ENCODE measurements around the gene YES1.
"Not testable (repeated sequence)": the region's sequence is repeated elsewhere in the genome, so short reads cannot be mapped to it uniquely, and the experiment has no call there.

The YES1 gene

GRCh38 chr18:766550-766860, 45.5 kb downstream of the YES1 start:
- H3K27me3 ChIP-seq (ENCODE audit: insufficient read depth, low read length) = no peaks in the 10 kb centered on the region
- H3K4me1 ChIP-seq (ENCODE audit: insufficient read depth, low read length, severe bottlenecking) = no peaks in the 10 kb centered on the region
- no peaks in the 10 kb centered on the region for H3K79me2 ChIP-seq (ENCODE audit: insufficient read depth, low read length)
- no peaks in the 10 kb centered on the region for H3K9me2 ChIP-seq (ENCODE audit: low read depth, low read length)
- no peaks in the 10 kb centered on the region for H3F3A ChIP-seq (ENCODE audit: insufficient read depth, low read length)
- H2AFZ ChIP-seq (ENCODE audit: low read length) = no peak overlapping the region
- no peak overlapping the region for H3K4me2 ChIP-seq (ENCODE audit: low read length)
- H4K20me1 ChIP-seq (ENCODE audit: insufficient read depth, low read length) = no peaks in the 10 kb centered on the region
- H3K27ac ChIP-seq (ENCODE audit: low read depth, low read length, poor library complexity, severe bottlenecking) = no peak overlapping the region
- no peaks in the 10 kb centered on the region for H3K9me3 ChIP-seq (ENCODE audit: low read length)
- H3K4me3 ChIP-seq (ENCODE audit: low read depth, low read length, poor library complexity, severe bottlenecking) = no peak overlapping the region
- H3K9ac ChIP-seq (ENCODE audit: low read length) = no peak overlapping the region
- TF ChIP-seq EZH2 (IDR thresholded peaks at IDR 0.05; ENCODE audit: borderline replicate concordance, low read length) (no peak), CTCF (IDR thresholded peaks at IDR 0.05; ENCODE audit: low read length) (no peak)
- no peaks in the 10 kb centered on the region for H3K36me3 ChIP-seq (ENCODE audit: insufficient read depth, low read length)

GRCh38 chr18:765764-766549, 46.1 kb downstream of the YES1 start:
- H3K9me3 ChIP-seq (ENCODE audit: low read length) = no peaks in the 10 kb centered on the region
- no peaks in the 10 kb centered on the region for H3K9me2 ChIP-seq (ENCODE audit: low read depth, low read length)
- H3K4me1 ChIP-seq (ENCODE audit: insufficient read depth, low read length, severe bottlenecking) = no peaks in the 10 kb centered on the region
- no peaks in the 10 kb centered on the region for H3K36me3 ChIP-seq (ENCODE audit: insufficient read depth, low read length)
- H3K27me3 ChIP-seq (ENCODE audit: insufficient read depth, low read length) = no peaks in the 10 kb centered on the region
- H3K27ac ChIP-seq (ENCODE audit: low read depth, low read length, poor library complexity, severe bottlenecking) = no peak overlapping the region
- no peak overlapping the region for H3K9ac ChIP-seq (ENCODE audit: low read length)
- no peak overlapping the region for H2AFZ ChIP-seq (ENCODE audit: low read length)
- H3K79me2 ChIP-seq (ENCODE audit: insufficient read depth, low read length) = no peaks in the 10 kb centered on the region
- H3F3A ChIP-seq (ENCODE audit: insufficient read depth, low read length) = no peaks in the 10 kb centered on the region
- TF ChIP-seq CTCF (IDR thresholded peaks at IDR 0.05; ENCODE audit: low read length) = no peak
- no peak for TF ChIP-seq EZH2 (IDR thresholded peaks at IDR 0.05; ENCODE audit: borderline replicate concordance, low read length)
- no peak overlapping the region for H3K4me2 ChIP-seq (ENCODE audit: low read length)
- no peak overlapping the region for H3K4me3 ChIP-seq (ENCODE audit: low read depth, low read length, poor library complexity, severe bottlenecking)
- H4K20me1 ChIP-seq (ENCODE audit: insufficient read depth, low read length) = no peaks in the 10 kb centered on the region

- H2AFZ ChIP-seq (ENCODE audit: low read length); H3K9me3 ChIP-seq (ENCODE audit: low read length); H3K9me2 ChIP-seq (ENCODE audit: low read depth, low read length); H3K9ac ChIP-seq (ENCODE audit: low read length); H3F3A ChIP-seq (ENCODE audit: insufficient read depth, low read length); H4K20me1 ChIP-seq (ENCODE audit: insufficient read depth, low read length); H3K4me1 ChIP-seq (ENCODE audit: insufficient read depth, low read length, severe bottlenecking); H3K27me3 ChIP-seq (ENCODE audit: insufficient read depth, low read length); H3K79me2 ChIP-seq (ENCODE audit: insufficient read depth, low read length); H3K4me2 ChIP-seq (ENCODE audit: low read length); H3K27ac ChIP-seq (ENCODE audit: low read depth, low read length, poor library complexity, severe bottlenecking); H3K36me3 ChIP-seq (ENCODE audit: insufficient read depth, low read length); H3K4me3 ChIP-seq (ENCODE audit: low read depth, low read length, poor library complexity, severe bottlenecking): not testable (repeated sequence)
Observed at GRCh38 chr18:759864-760263, 52.2 kb downstream of the YES1 start.

GRCh38 chr18:755506-755905, 56.5 kb downstream of the YES1 start:
- H3K4me1 ChIP-seq (ENCODE audit: insufficient read depth, low read length, severe bottlenecking) = no peaks in the 10 kb centered on the region
- H3K27ac ChIP-seq (ENCODE audit: low read depth, low read length, poor library complexity, severe bottlenecking) = no peak overlapping the region
- H3K9me2 ChIP-seq (ENCODE audit: low read depth, low read length) = no peaks in the 10 kb centered on the region
- H3F3A ChIP-seq (ENCODE audit: insufficient read depth, low read length) = no peaks in the 10 kb centered on the region
- no peaks in the 10 kb centered on the region for H3K9me3 ChIP-seq (ENCODE audit: low read length)
- H3K79me2 ChIP-seq (ENCODE audit: insufficient read depth, low read length) = no peaks in the 10 kb centered on the region
- H2AFZ ChIP-seq (ENCODE audit: low read length) = no peak overlapping the region
- H4K20me1 ChIP-seq (ENCODE audit: insufficient read depth, low read length) = no peaks in the 10 kb centered on the region
- no peak overlapping the region for H3K4me3 ChIP-seq (ENCODE audit: low read depth, low read length, poor library complexity, severe bottlenecking)
- H3K36me3 ChIP-seq (ENCODE audit: insufficient read depth, low read length) = no peaks in the 10 kb centered on the region
- no peak overlapping the region for H3K4me2 ChIP-seq (ENCODE audit: low read length)
- TF ChIP-seq CTCF (IDR thresholded peaks at IDR 0.05; ENCODE audit: low read length) = no peak
- no peak for TF ChIP-seq EZH2 (IDR thresholded peaks at IDR 0.05; ENCODE audit: borderline replicate concordance, low read length)
- H3K9ac ChIP-seq (ENCODE audit: low read length) = no peak overlapping the region
- no peaks in the 10 kb centered on the region for H3K27me3 ChIP-seq (ENCODE audit: insufficient read depth, low read length)
